Mesenchymal stem cell (in vitro differentiated cells and primary cell): ENCODE measurements around the gene GPER1.

Experiments
- DNase-seq: peaks from one replicate; pipeline ENCODE4 v3.0.0-alpha.2; 2013
- H2AFZ ChIP-seq: one replicate; pipeline ENCODE4 v1.6.1; 2013; ENCODE audit warnings: low read depth, mild to moderate bottlenecking, control low read depth, inconsistent platforms, low read length, moderate library complexity
- H2AK5ac ChIP-seq: 2 replicates; pipeline ENCODE4 v1.6.1; 2013; ENCODE audit warnings: low read length, moderate library complexity, mild to moderate bottlenecking, inconsistent platforms; ENCODE audit not compliant: severe bottlenecking
- H2BK120ac ChIP-seq: one replicate; pipeline ENCODE4 v1.6.1; 2013; ENCODE audit warnings: low read depth, mild to moderate bottlenecking, inconsistent platforms, low read length, moderate library complexity
- H2BK12ac ChIP-seq, 2 experiments: one replicate each; pipeline ENCODE4 v1.6.1; 2013; ENCODE audit warnings: inconsistent platforms in 2 of 2, low read length in 2 of 2, mild to moderate bottlenecking in 2 of 2, moderate library complexity in 2 of 2, control low read depth in 1 of 2
- H2BK15ac ChIP-seq: one replicate; pipeline ENCODE4 v1.6.1; 2013; ENCODE audit warnings: mild to moderate bottlenecking, low read depth, inconsistent platforms; ENCODE audit not compliant: poor library complexity, severe bottlenecking
- H2BK5ac ChIP-seq: 2 replicates; pipeline ENCODE4 v1.6.1; 2013; ENCODE audit warnings: low read depth, mild to moderate bottlenecking, low read length, control low read depth, inconsistent platforms; ENCODE audit not compliant: poor library complexity, severe bottlenecking
- H3K14ac ChIP-seq, 2 experiments: one replicate each; pipeline ENCODE4 v1.6.1; 2013; ENCODE audit warnings: inconsistent platforms in 2 of 2, low read length in 2 of 2, control low read depth in 1 of 2, mild to moderate bottlenecking in 1 of 2, moderate library complexity in 1 of 2
- H3K18ac ChIP-seq, 2 experiments: one replicate each; pipeline ENCODE4 v1.6.1; 2013; ENCODE audit warnings: inconsistent platforms in 2 of 2, low read length in 2 of 2, control low read depth in 1 of 2, low read depth in 1 of 2, mild to moderate bottlenecking in 1 of 2
- H3K23ac ChIP-seq, 2 experiments: one replicate each; pipeline ENCODE4 v1.6.1; 2013; ENCODE audit warnings: inconsistent platforms in 2 of 2, low read length in 2 of 2, mild to moderate bottlenecking in 2 of 2, moderate library complexity in 2 of 2, control low read depth in 1 of 2
- H3K27ac ChIP-seq: 2 replicates; pipeline ENCODE4 v1.5.1; 2013; ENCODE audit warnings: mild to moderate bottlenecking, moderate library complexity, low read length, control low read depth, inconsistent platforms; ENCODE audit not compliant: poor library complexity, severe bottlenecking
- H3K27me3 ChIP-seq, 2 experiments: 2 replicates each; pipeline versions ENCODE4 v1.6.1 to v1.7.0; 2013; ENCODE audit warnings: low read length in 2 of 2, mild to moderate bottlenecking in 2 of 2, moderate library complexity in 2 of 2, control low read depth in 1 of 2, inconsistent platforms in 1 of 2; ENCODE audit not compliant: control insufficient read depth in 1 of 2, insufficient read depth in 1 of 2
- H3K36me3 ChIP-seq, 2 experiments: 2 replicates each; pipeline versions ENCODE4 v1.6.1 to v1.7.0; 2013; ENCODE audit warnings: low read length in 2 of 2, control low read depth in 1 of 2, inconsistent platforms in 1 of 2, low read depth in 1 of 2, mild to moderate bottlenecking in 1 of 2; ENCODE audit not compliant: insufficient read depth in 2 of 2, control insufficient read depth in 1 of 2
- H3K4ac ChIP-seq, 2 experiments: one replicate each; pipeline ENCODE4 v1.6.1; 2013; ENCODE audit warnings: inconsistent platforms in 2 of 2, low read length in 2 of 2, mild to moderate bottlenecking in 2 of 2, moderate library complexity in 2 of 2, control low read depth in 1 of 2, low read depth in 1 of 2
- H3K4me1 ChIP-seq: 2 replicates; pipeline ENCODE4 v1.6.1; 2013; ENCODE audit warnings: low read depth, low read length, control low read depth; ENCODE audit not compliant: control insufficient read depth, insufficient read depth
- H3K4me2 ChIP-seq: 2 replicates; pipeline ENCODE4 v1.6.1; 2013; ENCODE audit warnings: low read length, mild to moderate bottlenecking, inconsistent platforms; ENCODE audit not compliant: poor library complexity, severe bottlenecking
- H3K4me3 ChIP-seq, 2 experiments: 2 replicates each; pipeline versions ENCODE4 v1.5.1 to v1.7.0; 2013; ENCODE audit warnings: low read length in 2 of 2, mild to moderate bottlenecking in 2 of 2, control low read depth in 1 of 2, low read depth in 1 of 2; ENCODE audit not compliant: insufficient read depth in 1 of 2
- H3K79me1 ChIP-seq: replicated peaks from 2 replicates; pipeline ENCODE4 v1.6.1; 2013; ENCODE audit warnings: mild to moderate bottlenecking, control low read depth, low read length, inconsistent platforms; ENCODE audit not compliant: poor library complexity, severe bottlenecking
- H3K9ac ChIP-seq: 2 replicates; pipeline ENCODE4 v1.7.0; 2013; ENCODE audit warnings: mild to moderate bottlenecking, low read length, moderate library complexity
- H3K9me3 ChIP-seq: 2 replicates; pipeline ENCODE4 v1.7.0; 2013; ENCODE audit warnings: mild to moderate bottlenecking, low read length; ENCODE audit not compliant: control insufficient read depth
- H4K8ac ChIP-seq: one replicate; pipeline ENCODE4 v1.6.1; 2013; ENCODE audit warnings: inconsistent platforms, mild to moderate bottlenecking, low read length, moderate library complexity
- H4K91ac ChIP-seq: one replicate; pipeline ENCODE4 v1.6.1; 2013; ENCODE audit warnings: mild to moderate bottlenecking, low read length, inconsistent platforms
- WGBS: methylation state at CpG from one replicate; pipeline ENCODE4 v1.1.7; 2013; ENCODE audit warnings: mixed read lengths; 5-methylcytosine and 5-hydroxymethylcytosine counted together

Gene GPER1

GRCh38 chr7:1127001-1127400 is 39.1 kb downstream of the GPER1 start:
- H3K18ac ChIP-seq: no peak overlapping the region
- H3K27me3 ChIP-seq: no peaks in the 10 kb centered on the region
- H2BK15ac ChIP-seq: no peak overlapping the region
- H3K23ac ChIP-seq: no peak overlapping the region
- H3K14ac ChIP-seq: no peak overlapping the region
- no peak overlapping the region for H3K9ac ChIP-seq
- H3K36me3 ChIP-seq: peaks cover 18 to 48% of the 10 kb centered on the region in 2 experiments
- H2BK5ac ChIP-seq: no peak overlapping the region
- H4K8ac ChIP-seq: no peak overlapping the region
- no peak overlapping the region for H3K27ac ChIP-seq
- H3K4me2 ChIP-seq: no peak overlapping the region
- no peak overlapping the region for H3K4ac ChIP-seq
- H3K79me1 ChIP-seq: peaks cover 41% of the 10 kb centered on the region
- no peak overlapping the region for H4K91ac ChIP-seq
- no peak for DNase-seq
- H3K4me1 ChIP-seq: peaks cover 28% of the 10 kb centered on the region
- WGBS: over 99% methylated on average over 6 of the region's 7 CpGs
- no peak overlapping the region for H3K4me3 ChIP-seq
- no peak overlapping the region for H2AK5ac ChIP-seq
- H3K9me3 ChIP-seq: no peaks in the 10 kb centered on the region
- H2BK12ac ChIP-seq: no peak overlapping the region
- no peak overlapping the region for H2AFZ ChIP-seq
- H2BK120ac ChIP-seq: no peak overlapping the region

- Histone ChIP-seq H3K4me2 (no peak overlapping the region), H3K4me3 (no peak overlapping the region), H2BK120ac (no peak overlapping the region), H3K27me3 (no peaks in the 10 kb centered on the region), H3K79me1 (peaks cover 35% of the 10 kb centered on the region), H3K4ac (no peak overlapping the region), H3K23ac (no peak overlapping the region), H3K9me3 (no peaks in the 10 kb centered on the region), H4K8ac (no peak overlapping the region), H2BK5ac (no peak overlapping the region), H3K27ac (no peak overlapping the region), H4K91ac (no peak overlapping the region), H2AK5ac (no peak overlapping the region), H2BK12ac (no peak overlapping the region), H2AFZ (no peak overlapping the region), H3K18ac (no peak overlapping the region), H3K14ac (no peak overlapping the region), H3K9ac (no peak overlapping the region), H2BK15ac (no peak overlapping the region), H3K36me3 (peaks cover 18 to 34% of the 10 kb centered on the region in 2 experiments), H3K4me1 (peaks cover 9% of the 10 kb centered on the region)
- 98% methylated on average over 11 of the region's 13 CpGs for WGBS
- no peak for DNase-seq
These were observed 41.5 kb downstream of the GPER1 start for GRCh38 chr7:1129431-1129830.

- Histone ChIP-seq H3K9ac (no peak overlapping the region), H3K4me1 (peaks cover 3% of the 10 kb centered on the region), H3K27ac (no peak overlapping the region), H2BK5ac (no peak overlapping the region), H2AK5ac (no peak overlapping the region), H3K27me3 (no peaks in the 10 kb centered on the region), H4K91ac (no peak overlapping the region), H2BK15ac (no peak overlapping the region), H3K9me3 (no peaks in the 10 kb centered on the region), H3K4ac (no peak overlapping the region), H2AFZ (no peak overlapping the region), H3K4me3 (no peak overlapping the region), H2BK12ac (no peak overlapping the region), H4K8ac (no peak overlapping the region), H3K18ac (no peak overlapping the region), H2BK120ac (no peak overlapping the region), H3K23ac (no peak overlapping the region), H3K79me1 (peaks cover 31% of the 10 kb centered on the region), H3K36me3 (peaks cover 18 to 28% of the 10 kb centered on the region in 2 experiments), H3K4me2 (no peak overlapping the region), H3K14ac (no peak overlapping the region)
- DNase-seq: no peak
- WGBS: 95% methylated on average over 25 of the region's 26 CpGs
These were observed 42.4 kb downstream of the GPER1 start for GRCh38 chr7:1130021-1130990.

GRCh38 chr7:1131471-1132265 is 43.8 kb downstream of the GPER1 start:
- no peak overlapping the region for H3K18ac ChIP-seq
- H3K23ac ChIP-seq: no peak overlapping the region
- H3K36me3 ChIP-seq: peaks cover 12 to 19% of the 10 kb centered on the region in 2 experiments
- H2BK120ac ChIP-seq: no peak overlapping the region
- H3K27me3 ChIP-seq: no peaks in the 10 kb centered on the region
- no peak overlapping the region for H3K14ac ChIP-seq
- H3K9me3 ChIP-seq: no peaks in the 10 kb centered on the region
- no peak overlapping the region for H4K8ac ChIP-seq
- H2AFZ ChIP-seq: no peak overlapping the region
- no peak for DNase-seq
- H3K4ac ChIP-seq: no peak overlapping the region
- no peak overlapping the region for H2BK5ac ChIP-seq
- no peak overlapping the region for H2BK12ac ChIP-seq
- no peak overlapping the region for H3K4me2 ChIP-seq
- peaks cover 27% of the 10 kb centered on the region for H3K79me1 ChIP-seq
- H4K91ac ChIP-seq: no peak overlapping the region
- WGBS: 83% methylated on average over 2 of the region's 2 CpGs
- H3K4me3 ChIP-seq: no peak overlapping the region
- no peak overlapping the region for H3K27ac ChIP-seq
- no peak overlapping the region for H2BK15ac ChIP-seq
- peaks cover 3% of the 10 kb centered on the region for H3K4me1 ChIP-seq
- H2AK5ac ChIP-seq: no peak overlapping the region
- H3K9ac ChIP-seq: no peak overlapping the region
